ENCODE data around the gene SCAMP4.

Gene SCAMP4

GRCh38 chr19:1938071-1938470, 32.9 kb downstream of the SCAMP4 start:
- TF ChIP-seq REST (IDR thresholded peaks at IDR 0.05; ENCODE audit: low read depth) (no peak), USF1 (IDR thresholded peaks at IDR 0.05) (no peak), ZBTB7A (IDR thresholded peaks at IDR 0.05; ENCODE audit: low read depth) (no peak), CEBPB (IDR thresholded peaks at IDR 0.05) (no peak), TEAD4 (IDR thresholded peaks at IDR 0.05) (no peak), RAD21 (IDR thresholded peaks at IDR 0.05; ENCODE audit: low read depth) (no peak)

DNA sequence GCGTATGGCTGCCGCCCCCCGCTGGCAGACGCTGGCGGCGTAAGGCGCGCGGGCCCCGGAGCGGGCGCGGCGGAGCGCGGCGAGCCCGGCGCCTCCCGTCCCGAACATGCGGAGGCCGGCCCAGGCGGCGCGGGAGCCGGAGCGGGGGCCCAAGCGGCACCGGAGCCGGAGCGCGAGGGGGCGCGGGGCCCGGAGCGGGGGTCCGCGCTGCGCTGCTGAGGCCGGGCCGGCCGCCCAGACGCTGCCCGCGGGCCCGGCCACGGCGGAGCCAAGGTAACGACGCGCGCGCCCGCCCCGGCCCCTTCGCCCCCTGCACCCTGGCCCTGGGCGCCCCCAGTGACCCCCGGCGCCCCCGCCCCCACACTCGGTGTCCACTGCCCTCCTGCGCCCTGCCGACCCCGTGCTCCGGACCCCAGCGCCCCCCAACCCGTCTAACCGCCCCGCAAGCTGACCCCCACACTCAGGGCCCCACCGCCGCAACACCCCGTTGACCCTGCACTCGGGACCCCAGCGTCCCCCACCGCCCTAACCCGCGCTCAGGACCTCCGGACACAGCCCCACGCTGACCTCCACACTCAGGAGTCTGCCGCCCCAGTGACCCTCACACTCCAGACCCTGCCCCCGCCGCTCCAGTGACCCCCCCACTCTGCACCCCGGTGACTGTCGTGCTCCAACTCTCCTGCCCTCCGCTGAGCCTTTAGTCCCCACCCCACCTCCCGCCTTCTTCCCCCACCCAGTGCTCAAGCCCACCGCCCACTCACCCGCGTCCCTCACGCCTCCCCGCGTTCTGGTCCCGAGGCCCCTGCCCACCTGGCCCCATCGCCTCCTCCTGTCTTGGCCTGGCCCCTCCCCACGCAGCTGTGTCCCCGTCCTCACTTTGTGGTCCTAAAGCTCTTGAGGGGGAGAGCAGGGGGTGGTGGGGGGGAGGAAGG, 36.2 kb downstream of the SCAMP4 start, which contains the start of gene CSNK1G2:
Gene CSNK1G2, plus strand, starts transcription at position 27 of the 932 bp plus-strand sequence. CDS start 28,601 bp downstream, outside the sequence.
- TF ChIP-seq EGR1 (IDR thresholded peaks at IDR 0.05), result no peak
- no peak for TF ChIP-seq TAF1 (IDR thresholded peaks at IDR 0.05; ENCODE audit: low read depth)
- peak; percentile 49 for TF ChIP-seq YY1 (IDR thresholded peaks at IDR 0.05; ENCODE audit: low read depth)
- no peak for TF ChIP-seq REST (IDR thresholded peaks at IDR 0.05; ENCODE audit: low read depth)
- TF ChIP-seq ZBTB7A (IDR thresholded peaks at IDR 0.05; ENCODE audit: low read depth), result peak; percentile 56; the same call in 1 of the 2 replicates

GRCh38 chr19:1942078-1942933, 37.1 kb downstream of the SCAMP4 start:
- 0 out of 2 replicates have a peak, but pooled peaks have one; percentile 20 for TF ChIP-seq TAF1 (IDR thresholded peaks at IDR 0.05; ENCODE audit: low read depth)
- TF ChIP-seq RAD21 (IDR thresholded peaks at IDR 0.05; ENCODE audit: low read depth), result no peak

GRCh38 chr19:1942934-1943555, 37.8 kb downstream of the SCAMP4 start:
- no peak for TF ChIP-seq EP300 (IDR thresholded peaks at IDR 0.05; ENCODE audit: borderline replicate concordance)
- no peak for TF ChIP-seq RAD21 (IDR thresholded peaks at IDR 0.05; ENCODE audit: low read depth)
- TF ChIP-seq TAF1 (IDR thresholded peaks at IDR 0.05; ENCODE audit: low read depth), result no peak
- TF ChIP-seq FOXM1 (IDR thresholded peaks at IDR 0.05; ENCODE audit: borderline replicate concordance, low read depth), result no peak
- TF ChIP-seq REST (IDR thresholded peaks at IDR 0.05; ENCODE audit: low read depth), result no peak
- TF ChIP-seq YY1 (IDR thresholded peaks at IDR 0.05; ENCODE audit: low read depth), result no peak
- TF ChIP-seq CEBPB (IDR thresholded peaks at IDR 0.05), result no peak
- no peak for TF ChIP-seq NFIC (IDR thresholded peaks at IDR 0.05)

GRCh38 chr19:1943661-1944087, 38.5 kb downstream of the SCAMP4 start:
- TF ChIP-seq USF1 (IDR thresholded peaks at IDR 0.05) (no peak), EGR1 (IDR thresholded peaks at IDR 0.05) (no peak)

Measured in Ishikawa (cell line).